ENCODE data around the gene CPNE9.

DNA sequence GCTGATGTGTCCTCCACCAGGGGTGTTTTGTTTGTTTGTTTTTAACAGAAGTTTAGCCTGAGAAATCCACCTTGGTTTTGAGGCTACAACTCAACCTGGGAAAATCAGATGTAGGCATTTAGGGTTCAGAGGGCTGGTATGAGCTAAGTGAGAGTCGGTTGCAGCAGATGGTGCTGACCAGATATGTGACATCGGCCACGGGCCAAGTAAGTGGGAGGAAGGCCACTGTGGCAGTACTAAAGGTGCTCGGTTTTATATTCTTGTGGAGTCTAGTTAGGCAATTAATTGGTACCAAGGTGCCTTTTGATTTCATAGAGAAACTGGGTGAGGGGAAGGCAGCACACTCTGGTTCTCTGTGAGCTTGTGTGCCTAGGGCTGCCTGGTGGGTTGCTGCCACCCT, 43.8 kb upstream of the CPNE9 start:
- TF ChIP-seq, protein P1, sequence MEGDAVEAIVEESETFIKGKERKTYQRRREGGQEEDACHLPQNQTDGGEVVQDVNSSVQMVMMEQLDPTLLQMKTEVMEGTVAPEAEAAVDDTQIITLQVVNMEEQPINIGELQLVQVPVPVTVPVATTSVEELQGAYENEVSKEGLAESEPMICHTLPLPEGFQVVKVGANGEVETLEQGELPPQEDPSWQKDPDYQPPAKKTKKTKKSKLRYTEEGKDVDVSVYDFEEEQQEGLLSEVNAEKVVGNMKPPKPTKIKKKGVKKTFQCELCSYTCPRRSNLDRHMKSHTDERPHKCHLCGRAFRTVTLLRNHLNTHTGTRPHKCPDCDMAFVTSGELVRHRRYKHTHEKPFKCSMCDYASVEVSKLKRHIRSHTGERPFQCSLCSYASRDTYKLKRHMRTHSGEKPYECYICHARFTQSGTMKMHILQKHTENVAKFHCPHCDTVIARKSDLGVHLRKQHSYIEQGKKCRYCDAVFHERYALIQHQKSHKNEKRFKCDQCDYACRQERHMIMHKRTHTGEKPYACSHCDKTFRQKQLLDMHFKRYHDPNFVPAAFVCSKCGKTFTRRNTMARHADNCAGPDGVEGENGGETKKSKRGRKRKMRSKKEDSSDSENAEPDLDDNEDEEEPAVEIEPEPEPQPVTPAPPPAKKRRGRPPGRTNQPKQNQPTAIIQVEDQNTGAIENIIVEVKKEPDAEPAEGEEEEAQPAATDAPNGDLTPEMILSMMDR (IDR thresholded peaks at IDR 0.05): no peak
- no peak for TF ChIP-seq EP300 (IDR thresholded peaks at IDR 0.05; ENCODE audit: low read depth)
- TF ChIP-seq POLR2AphosphoS5 (IDR thresholded peaks at IDR 0.05): no peak
- TF ChIP-seq POLR2A (IDR thresholded peaks at IDR 0.05): no peak
